Endothelial cell (in vitro differentiated cells): Measurements from ENCODE around the gene ZNF521. TPM values are rescaled to one million over a fixed set of nuclear protein-coding genes. Genes with fewer than 3 reads are reported as not detected.

Source experiments
- DNase-seq: peaks from one replicate; pipeline ENCODE4 v3.0.0; 2021; ENCODE audit warnings: low spot score
- H3K27ac Mint-ChIP-seq: one replicate; pipeline ENCODE4 v1.8.0; 2021; ENCODE audit warnings: mixed read lengths, inconsistent platforms; ENCODE audit not compliant: unreplicated experiment
- H3K27me3 Mint-ChIP-seq: one replicate; pipeline ENCODE4 v1.8.0; 2021; ENCODE audit warnings: mild to moderate bottlenecking, moderate library complexity, mixed read lengths, inconsistent platforms; ENCODE audit not compliant: unreplicated experiment
- H3K36me3 Mint-ChIP-seq: one replicate; pipeline ENCODE4 v1.8.0; 2021; ENCODE audit warnings: mild to moderate bottlenecking, low read depth, mixed read lengths, inconsistent platforms; ENCODE audit not compliant: unreplicated experiment
- H3K4me1 Mint-ChIP-seq: one replicate; pipeline ENCODE4 v1.8.0; 2021; ENCODE audit warnings: mild to moderate bottlenecking, mixed read lengths, inconsistent platforms; ENCODE audit not compliant: unreplicated experiment
- H3K4me3 Mint-ChIP-seq: one replicate; pipeline ENCODE4 v1.8.0; 2021; ENCODE audit warnings: mild to moderate bottlenecking, mixed read lengths, inconsistent platforms; ENCODE audit not compliant: unreplicated experiment
- H3K9me3 Mint-ChIP-seq: one replicate; pipeline ENCODE4 v1.8.0; 2021; ENCODE audit warnings: mixed read lengths, inconsistent platforms; ENCODE audit not compliant: unreplicated experiment
- total RNA-seq: library from RNA; stranded (reverse); fragmentation: NEBNext Ultra II Directional; extraction: Animal tissue kit (Norgen Biotek cat#: 25700); gene quantifications from one replicate; pipeline ENCODE4 v1.2.1, GENCODE V29; 2021; ENCODE audit not compliant: unreplicated experiment
- TF ChIP-seq, protein P1 (sequence below): fragments of 200-600 bp; sonication (generic); IDR thresholded peaks from one replicate; pipeline ENCODE4 v1.5.0; 2021; ENCODE audit warnings: antibody characterized with exemption; ENCODE audit not compliant: unreplicated experiment

ZNF521 gene
- total RNA-seq, 1 donor from 2014 or later, result 238 TPM

DNA sequence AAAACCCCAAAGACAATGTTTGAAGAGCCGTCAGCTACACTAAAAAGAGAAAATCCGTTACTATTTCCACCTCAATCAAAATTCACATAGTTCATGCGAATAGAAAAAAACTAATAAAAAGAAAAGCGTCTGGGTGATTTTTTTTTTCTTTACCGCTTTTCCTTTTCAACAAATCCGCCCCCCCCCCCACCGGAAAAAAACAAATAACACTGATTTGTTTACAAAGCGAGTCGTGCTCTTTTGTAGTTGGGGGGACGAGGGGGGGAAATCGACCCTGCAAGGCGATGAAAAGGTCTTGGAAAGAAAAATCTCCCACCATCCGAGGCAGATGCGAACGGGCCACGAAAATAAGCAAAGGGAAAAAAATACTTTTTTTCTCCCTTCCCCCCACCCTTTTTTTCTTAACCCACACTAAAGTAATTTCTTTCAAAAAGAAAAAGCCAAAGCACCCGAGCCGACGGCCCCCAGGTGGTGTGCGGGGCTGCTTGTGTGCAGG, 638 bp downstream of the ZNF521 start:
- DNase-seq, result no peak
- H3K36me3 Mint-ChIP-seq, result peaks cover 15% of the 10 kb centered on the region
- H3K4me1 Mint-ChIP-seq, result peaks cover 29% of the 10 kb centered on the region
- H3K4me3 Mint-ChIP-seq, result peak overlapping the region; percentile 98
- H3K27ac Mint-ChIP-seq, result peak overlapping the region; percentile 97
- TF ChIP-seq, protein P1, sequence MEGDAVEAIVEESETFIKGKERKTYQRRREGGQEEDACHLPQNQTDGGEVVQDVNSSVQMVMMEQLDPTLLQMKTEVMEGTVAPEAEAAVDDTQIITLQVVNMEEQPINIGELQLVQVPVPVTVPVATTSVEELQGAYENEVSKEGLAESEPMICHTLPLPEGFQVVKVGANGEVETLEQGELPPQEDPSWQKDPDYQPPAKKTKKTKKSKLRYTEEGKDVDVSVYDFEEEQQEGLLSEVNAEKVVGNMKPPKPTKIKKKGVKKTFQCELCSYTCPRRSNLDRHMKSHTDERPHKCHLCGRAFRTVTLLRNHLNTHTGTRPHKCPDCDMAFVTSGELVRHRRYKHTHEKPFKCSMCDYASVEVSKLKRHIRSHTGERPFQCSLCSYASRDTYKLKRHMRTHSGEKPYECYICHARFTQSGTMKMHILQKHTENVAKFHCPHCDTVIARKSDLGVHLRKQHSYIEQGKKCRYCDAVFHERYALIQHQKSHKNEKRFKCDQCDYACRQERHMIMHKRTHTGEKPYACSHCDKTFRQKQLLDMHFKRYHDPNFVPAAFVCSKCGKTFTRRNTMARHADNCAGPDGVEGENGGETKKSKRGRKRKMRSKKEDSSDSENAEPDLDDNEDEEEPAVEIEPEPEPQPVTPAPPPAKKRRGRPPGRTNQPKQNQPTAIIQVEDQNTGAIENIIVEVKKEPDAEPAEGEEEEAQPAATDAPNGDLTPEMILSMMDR, result no peak
- H3K9me3 Mint-ChIP-seq, result no peaks in the 10 kb centered on the region
- peaks cover 10% of the 10 kb centered on the region for H3K27me3 Mint-ChIP-seq

DNA sequence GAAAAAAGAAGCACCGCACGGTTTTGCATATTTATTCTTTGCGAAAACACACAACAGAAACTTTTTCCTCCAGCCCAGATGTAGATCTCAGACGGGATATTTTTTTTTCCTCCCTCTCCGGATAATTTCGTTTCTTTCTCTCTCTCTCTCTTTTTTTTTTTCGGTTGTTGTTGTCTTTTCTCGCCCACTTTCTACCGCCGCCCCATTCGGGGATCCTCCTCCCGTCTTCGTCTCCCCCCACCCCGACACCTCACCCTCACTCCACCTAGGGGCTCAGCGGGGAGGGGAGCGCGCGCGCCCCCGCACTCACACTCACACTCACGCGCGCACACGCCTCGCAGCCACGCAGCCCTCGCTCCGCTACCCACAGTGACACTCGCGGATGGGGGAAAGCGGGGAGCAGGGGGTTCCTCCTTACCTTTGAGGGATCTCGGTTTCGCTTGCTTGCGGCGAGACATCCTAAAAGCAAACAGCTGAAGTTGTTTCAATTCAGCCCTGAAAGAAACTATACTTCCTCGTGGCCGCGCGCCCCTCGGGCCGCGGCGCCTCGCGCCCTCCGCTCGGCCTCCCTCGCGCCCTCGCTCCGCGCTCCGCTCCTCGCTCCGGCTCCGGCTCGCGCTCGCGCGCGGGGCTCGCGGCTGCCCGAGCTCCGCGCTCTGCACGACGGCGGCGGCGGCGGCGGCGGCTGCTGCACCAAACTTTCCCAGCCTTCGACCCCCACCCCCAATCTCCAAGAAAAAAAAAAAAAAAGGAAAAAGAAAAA, 1.3 kb downstream of the ZNF521 start:
- TF ChIP-seq, protein P1, result no peak
- DNase-seq, result peak; percentile 54
- H3K9me3 Mint-ChIP-seq, result no peaks in the 10 kb centered on the region
- H3K4me3 Mint-ChIP-seq, result peak overlapping the region; percentile 99
- H3K27me3 Mint-ChIP-seq, result peaks cover 10% of the 10 kb centered on the region
- peaks cover 15% of the 10 kb centered on the region for H3K36me3 Mint-ChIP-seq
- peak overlapping the region; percentile 97 for H3K27ac Mint-ChIP-seq
- peaks cover 35% of the 10 kb centered on the region for H3K4me1 Mint-ChIP-seq

DNA sequence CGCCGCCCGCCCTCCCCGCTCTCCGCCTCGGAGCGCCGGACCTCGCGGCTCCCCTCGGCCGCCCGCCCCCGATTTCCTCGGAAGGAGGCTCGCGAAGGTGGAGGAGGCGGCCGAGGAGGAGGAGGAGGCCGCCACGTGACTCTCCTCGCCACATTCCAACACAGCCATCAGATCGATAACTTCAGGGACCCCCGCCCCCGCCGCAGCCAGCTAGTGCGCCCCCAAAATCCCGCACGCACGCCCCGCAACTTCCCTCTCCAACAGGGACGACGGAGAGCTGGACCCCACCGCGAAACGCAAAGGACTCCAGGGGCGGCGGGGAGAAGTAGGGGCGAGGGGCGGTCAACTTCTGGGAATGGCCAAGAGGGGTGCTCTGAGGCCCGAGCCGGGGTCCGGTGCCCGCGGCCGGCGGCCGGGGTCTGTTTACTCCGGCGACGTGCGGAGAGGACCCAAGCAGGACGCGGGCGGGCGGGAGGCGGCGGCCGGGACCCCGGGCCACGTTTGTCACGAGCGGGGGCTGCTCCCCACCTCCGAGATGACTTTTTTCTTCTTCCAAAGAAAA, 2.0 kb downstream of the ZNF521 start:
- Mint-ChIP-seq H3K36me3 (peaks cover 15% of the 10 kb centered on the region), H3K27me3 (peaks cover 11% of the 10 kb centered on the region), H3K9me3 (no peaks in the 10 kb centered on the region), H3K4me3 (peak overlapping the region; percentile 99), H3K4me1 (peaks cover 40% of the 10 kb centered on the region), H3K27ac (peak overlapping the region; percentile 96)
- TF ChIP-seq, protein P1, result no peak
- peak; percentile 38 for DNase-seq

DNA sequence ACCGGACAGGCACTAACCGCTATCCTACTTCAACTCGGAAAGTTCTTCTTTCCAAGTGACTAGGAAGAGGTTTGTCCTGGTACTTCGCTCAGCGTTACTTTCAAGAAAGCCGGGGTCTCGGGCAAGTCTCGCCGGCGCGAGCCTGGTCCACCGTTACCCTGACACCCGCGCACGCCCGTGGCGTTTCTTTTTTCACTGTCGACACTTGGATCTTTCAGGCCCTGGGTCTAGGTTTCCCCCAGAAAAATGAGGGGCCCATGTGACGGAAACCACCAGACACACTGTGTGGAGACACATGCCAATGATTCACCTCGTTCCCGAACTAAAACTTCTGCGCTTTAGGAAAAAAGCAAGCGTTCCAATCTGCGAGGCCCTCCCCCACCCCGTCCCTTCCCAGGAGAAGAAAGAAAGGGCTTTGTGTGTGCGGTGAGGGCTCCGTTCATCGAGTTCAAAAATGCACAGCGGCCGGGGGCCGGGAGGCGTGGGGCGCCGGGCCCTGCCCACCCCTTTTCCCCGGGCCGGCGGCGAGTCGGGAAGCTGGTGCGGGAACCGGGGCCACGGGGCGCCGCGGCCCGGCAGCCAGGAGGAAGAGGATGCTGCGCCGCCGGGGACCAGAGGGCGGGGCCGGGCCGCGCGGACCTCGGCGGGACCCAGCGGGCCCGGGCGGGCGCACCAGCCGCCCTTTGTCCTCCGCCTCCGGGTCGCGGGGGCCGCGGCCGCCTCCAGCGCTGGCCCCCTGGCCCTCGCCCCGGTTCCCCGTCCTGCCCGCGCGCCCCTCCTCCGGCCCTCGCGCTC, 2.6 kb downstream of the ZNF521 start:
- Mint-ChIP-seq H3K4me3 (peak overlapping the region; percentile 98), H3K4me1 (peaks cover 44% of the 10 kb centered on the region), H3K9me3 (no peaks in the 10 kb centered on the region), H3K27me3 (peaks cover 12% of the 10 kb centered on the region), H3K36me3 (peaks cover 15% of the 10 kb centered on the region), H3K27ac (peak overlapping the region; percentile 91)
- DNase-seq, result peak; percentile 57
- TF ChIP-seq, protein P1, result no peak
